SK-N-SH (cell line): ENCODE measurements around the gene CDIPT. TPM values are rescaled to one million over a fixed set of nuclear protein-coding genes. Genes with fewer than 3 reads are reported as not detected.

Source experiments
- CTCF ChIA-PET: fragments of 300-600, 350-600 bp; formaldehyde crosslinking; extraction: SDS; loops from one replicate; lab custom pipeline; 2021; lab: Yijun Ruan, JAX
- POLR2A ChIA-PET: fragments of 350-600 bp; sonication (Branson Sonifier 250); formaldehyde crosslinking; extraction: SDS; loops from one replicate; lab custom pipeline; 2020; ENCODE audit warnings: antibody characterized with exemption, inconsistent platforms; lab: Yijun Ruan, JAX
- DNase-seq: peaks from one replicate; pipeline ENCODE4 v3.0.0; 2012
- H2AFZ ChIP-seq: fragments of 200-600 bp; sonication (generic); 2 replicates; pipeline ENCODE4 v1.8.1; 2016; ENCODE audit warnings: antibody characterized with exemption, mild to moderate bottlenecking, low read depth
- H3F3A ChIP-seq: fragments of 200-600 bp; sonication (generic); replicated peaks from 2 replicates; pipeline ENCODE3; 2016; ENCODE audit warnings: antibody characterized with exemption, mild to moderate bottlenecking; ENCODE audit not compliant: insufficient read depth
- H3K27ac ChIP-seq, 2 experiments: fragments of 200-500 bp in 1 of 2; fragments of 200-600 bp in 1 of 2; sonication (Bioruptor generic) in 1 of 2; sonication (generic), shearing (Covaris generic) in 1 of 2; 2 replicates each; pipeline versions ENCODE4 v1.5.1 to v1.6.1; 2014 to 2016; ENCODE audit warnings: low read depth in 2 of 2, inconsistent platforms in 1 of 2, low read length in 1 of 2, mild to moderate bottlenecking in 1 of 2, mixed read lengths in 1 of 2
- H3K27me3 ChIP-seq: fragments of 200-600 bp; sonication (generic), shearing (Covaris generic); 2 replicates; pipeline ENCODE4 v1.6.1; 2016; ENCODE audit warnings: mixed run types; ENCODE audit not compliant: insufficient read depth
- H3K36me3 ChIP-seq, 2 experiments: fragments of 200-500 bp in 1 of 2; fragments of 200-600 bp in 1 of 2; sonication (Bioruptor generic) in 1 of 2; sonication (generic) in 1 of 2; replicated peaks in 1 of 2; 2 replicates each; pipeline versions ENCODE3 to v1.5.1; 2014 to 2016; ENCODE audit warnings: low read length in 1 of 2, mild to moderate bottlenecking in 1 of 2; ENCODE audit not compliant: insufficient read depth in 2 of 2, control insufficient read depth in 1 of 2
- H3K4me1 ChIP-seq, 2 experiments: fragments of 200-500 bp in 1 of 2; fragments of 200-600 bp in 1 of 2; sonication (Bioruptor generic) in 1 of 2; sonication (generic), shearing (Covaris generic) in 1 of 2; 2 replicates each; pipeline versions ENCODE4 v1.5.1 to v1.6.1; 2014 to 2016; ENCODE audit warnings: low read depth in 1 of 2, low read length in 1 of 2, mixed run types in 1 of 2; ENCODE audit not compliant: insufficient read depth in 2 of 2, control insufficient read depth in 1 of 2
- H3K4me2 ChIP-seq: fragments of 200-600 bp; sonication (generic), shearing (Covaris generic); 2 replicates; pipeline ENCODE4 v1.6.1; 2017; ENCODE audit warnings: mixed run types
- H3K4me3 ChIP-seq, 2 experiments: fragments of 200-500 bp in 1 of 2; fragments of 200-600 bp in 1 of 2; sonication (Bioruptor generic) in 1 of 2; sonication (generic), shearing (Covaris generic) in 1 of 2; 2 replicates each; pipeline versions ENCODE4 v1.5.1 to v1.8.1; 2014 to 2016; ENCODE audit warnings: low read depth in 2 of 2, inconsistent platforms in 1 of 2, low read length in 1 of 2, mild to moderate bottlenecking in 1 of 2, mixed read lengths in 1 of 2, moderate library complexity in 1 of 2
- H3K79me2 ChIP-seq: fragments of 200-600 bp; sonication (generic); 2 replicates; pipeline ENCODE4 v1.8.1; 2017; ENCODE audit warnings: mild to moderate bottlenecking; ENCODE audit not compliant: insufficient read depth
- H3K9ac ChIP-seq: fragments of 200-600 bp; sonication (generic); 2 replicates; pipeline ENCODE4 v1.6.1; 2017; ENCODE audit warnings: mixed run types
- H3K9me2 ChIP-seq: fragments of 200-600 bp; sonication (generic); 2 replicates; pipeline ENCODE4 v1.6.1; 2017; ENCODE audit warnings: mixed run types
- H3K9me3 ChIP-seq: fragments of 200-600 bp; sonication (generic); 2 replicates; pipeline ENCODE4 v1.6.1; 2017; ENCODE audit warnings: mixed run types, mild to moderate bottlenecking, moderate library complexity
- H4K20me1 ChIP-seq: fragments of 200-600 bp; sonication (generic); 2 replicates; pipeline ENCODE4 v1.6.1; 2017; ENCODE audit warnings: mild to moderate bottlenecking, mixed run types; ENCODE audit not compliant: insufficient read depth
- CTCF ChIP-seq: fragments of 200-600 bp; sonication (generic); IDR thresholded peaks from 2 replicates; pipeline ENCODE4 v1.6.1; 2017; ENCODE audit warnings: antibody characterized with exemption, mild to moderate bottlenecking, moderate library complexity
- ELF1 ChIP-seq: IDR thresholded peaks from 2 replicates; pipeline ENCODE4 v1.4.0; 2012
- FOSL2 ChIP-seq: IDR thresholded peaks from 2 replicates; pipeline ENCODE4 v1.4.0; 2012; ENCODE audit warnings: low read depth, mild to moderate bottlenecking, moderate library complexity, borderline replicate concordance
- FOXJ3 ChIP-seq: sonication (generic); formaldehyde crosslinking; IDR thresholded peaks from 2 replicates; pipeline ENCODE4 v1.5.1; 2020; ENCODE audit warnings: mild to moderate bottlenecking, missing genetic modification reagents
- GATA2 ChIP-seq: sonication (generic); formaldehyde crosslinking; IDR thresholded peaks from 2 replicates; pipeline ENCODE4 v1.5.0; 2020; ENCODE audit warnings: mild to moderate bottlenecking, missing genetic modification reagents
- JUND ChIP-seq: IDR thresholded peaks from 2 replicates; pipeline ENCODE4 v1.4.0; 2012
- MEF2A ChIP-seq: IDR thresholded peaks from 2 replicates; pipeline ENCODE4 v1.4.0; 2012; ENCODE audit warnings: low read depth, borderline replicate concordance
- MXI1 ChIP-seq: IDR thresholded peaks from 2 replicates; pipeline ENCODE4 v1.6.1; 2012; ENCODE audit warnings: mild to moderate bottlenecking, low read depth, low read length, improper control_type of control experiment
- NFIC ChIP-seq: IDR thresholded peaks from 2 replicates; pipeline ENCODE4 v1.4.0; 2012; ENCODE audit warnings: borderline replicate concordance
- NRF1 ChIP-seq: IDR thresholded peaks from 2 replicates; pipeline ENCODE4 v1.6.1; 2012; ENCODE audit warnings: low read depth, mild to moderate bottlenecking, low read length
- POLR2AphosphoS5 ChIP-seq: IDR thresholded peaks from 2 replicates; pipeline ENCODE4 v1.6.1; 2012; ENCODE audit warnings: low read depth, low read length
- REST ChIP-seq: IDR thresholded peaks from 2 replicates; pipeline ENCODE4 v1.6.1; 2012; ENCODE audit warnings: mild to moderate bottlenecking, low read depth, low read length, moderate library complexity
- SIN3A ChIP-seq: IDR thresholded peaks from 2 replicates; pipeline ENCODE4 v1.6.1; 2012; ENCODE audit warnings: low read depth, mild to moderate bottlenecking, low read length, moderate library complexity, borderline replicate concordance
- TAF1 ChIP-seq: IDR thresholded peaks from 2 replicates; pipeline ENCODE4 v1.6.1; 2012; ENCODE audit warnings: low read depth, mild to moderate bottlenecking, low read length, moderate library complexity, borderline replicate concordance
- TEAD4 ChIP-seq: IDR thresholded peaks from 2 replicates; pipeline ENCODE4 v1.4.0; 2012; ENCODE audit warnings: mild to moderate bottlenecking, borderline replicate concordance; ENCODE audit not compliant: insufficient read depth
- USF2 ChIP-seq: fragments of 150-350 bp; IDR thresholded peaks from 2 replicates; pipeline ENCODE4 v1.6.1; 2017; ENCODE audit warnings: antibody characterized with exemption, low read length, low read depth, borderline replicate concordance
- YY1 ChIP-seq: IDR thresholded peaks from 2 replicates; pipeline ENCODE4 v1.4.0; 2012; ENCODE audit warnings: low read depth, mild to moderate bottlenecking
- WGBS: methylation state at CpG from one replicate; pipeline ENCODE4 v1.1.6; 2017; ENCODE audit warnings: low lambda C conversion rate; 5-methylcytosine and 5-hydroxymethylcytosine counted together
- polyA plus RNA-seq, 3 experiments: library from polyadenylated mRNA; depleted of rRNA; stranded (reverse); fragments of >200 nt; gene quantifications; 2 replicates each; pipeline ENCODE4 v1.2.3, GENCODE V29; 2012
- TF ChIP-seq, protein P1 (sequence below): IDR thresholded peaks from 2 replicates; pipeline ENCODE4; 2012

CDIPT gene
- polyA plus RNA-seq, 1 of the 3 experiments (the other 2 are of a cell fraction), result 90.7 TPM

GRCh38 chr16:29850998-29851397 lies 12.0 kb downstream of the CDIPT start:
- Histone ChIP-seq H3K9ac (no peak overlapping the region), H3F3A (peaks cover 34% of the 10 kb centered on the region), H3K4me3 (no peak overlapping the region), H3K4me1 (peaks cover 0 to 3% of the 10 kb centered on the region in 2 experiments; a peak in 1 of 4 replicates), H4K20me1 (no peaks in the 10 kb centered on the region), H2AFZ (no peak overlapping the region), H3K27ac (no peak overlapping the region), H3K9me2 (no peaks in the 10 kb centered on the region), H3K9me3 (no peaks in the 10 kb centered on the region), H3K4me2 (no peak overlapping the region), H3K79me2 (no peaks in the 10 kb centered on the region), H3K36me3 (peaks cover 10 to 11% of the 10 kb centered on the region in 2 experiments), H3K27me3 (no peaks in the 10 kb centered on the region)
- ChIA-PET CTCF (interaction anchor here (0.6 to 1.2 kb wide), 4 partner anchors 9 to 906 kb away, joined by 3 to 4 read pairs (median 4); no protein-coding TSS in a partner anchor), POLR2A (no interaction called here)
- DNase-seq, result no peak
- WGBS, result 95% methylated on average over 2 of the region's 3 CpGs
- TF ChIP-seq MXI1 (no peak), FOSL2 (no peak), NFIC (no peak), TEAD4 (no peak), ELF1 (no peak), REST (no peak), USF2 (no peak), TAF1 (no peak), POLR2AphosphoS5 (no peak), SIN3A (no peak), CTCF (no peak), JUND (no peak), YY1 (no peak), FOXJ3 (no peak), MEF2A (no peak), GATA2 (CRISPR knock-in tag) (no peak), NRF1 (no peak)
- TF ChIP-seq, protein P1, sequence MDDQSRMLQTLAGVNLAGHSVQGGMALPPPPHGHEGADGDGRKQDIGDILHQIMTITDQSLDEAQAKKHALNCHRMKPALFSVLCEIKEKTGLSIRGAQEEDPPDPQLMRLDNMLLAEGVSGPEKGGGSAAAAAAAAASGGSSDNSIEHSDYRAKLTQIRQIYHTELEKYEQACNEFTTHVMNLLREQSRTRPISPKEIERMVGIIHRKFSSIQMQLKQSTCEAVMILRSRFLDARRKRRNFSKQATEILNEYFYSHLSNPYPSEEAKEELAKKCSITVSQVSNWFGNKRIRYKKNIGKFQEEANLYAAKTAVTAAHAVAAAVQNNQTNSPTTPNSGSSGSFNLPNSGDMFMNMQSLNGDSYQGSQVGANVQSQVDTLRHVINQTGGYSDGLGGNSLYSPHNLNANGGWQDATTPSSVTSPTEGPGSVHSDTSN, result no peak
